Esophagus muscularis mucosa (tissue), 3 donors: ENCODE measurements around the gene SESTD1.

Experiments
- CTCF ChIP-seq, 3 experiments: fragments of 200-600 bp in 2 of 3; fragments of 450-650 bp in 1 of 3; sonication (generic) in 2 of 3; IDR thresholded peaks; one replicate each; pipeline ENCODE4 v1.5.1; 2017 to 2019; ENCODE audit warnings: antibody characterized with exemption in 3 of 3, mild to moderate bottlenecking in 2 of 3, moderate library complexity in 1 of 3
- POLR2A ChIP-seq: fragments of 450-650 bp; IDR thresholded peaks from one replicate; pipeline ENCODE4 v1.6.1; 2017; ENCODE audit warnings: antibody characterized with exemption, moderate library complexity, mild to moderate bottlenecking, low read depth
- POLR2AphosphoS5 ChIP-seq, 2 donors: sonication (generic); formaldehyde crosslinking; IDR thresholded peaks; one replicate each; pipeline ENCODE4 v1.6.1; 2017; ENCODE audit warnings: antibody characterized with exemption in 2 of 2

GRCh38 chr2:179201869-179202268, 62.8 kb downstream of the SESTD1 start:
- TF ChIP-seq POLR2AphosphoS5 (IDR thresholded peaks at IDR 0.05): no peak
- no peak for TF ChIP-seq CTCF (IDR thresholded peaks at IDR 0.05)
- TF ChIP-seq POLR2A: no peak
